ENCODE measurements around the gene ARHGAP22. TPM values are rescaled to one million over a fixed set of nuclear protein-coding genes. Genes with fewer than 3 reads are reported as not detected.

Gene ARHGAP22
- polyA plus RNA-seq, 1 donor = 1.3 TPM

DNA sequence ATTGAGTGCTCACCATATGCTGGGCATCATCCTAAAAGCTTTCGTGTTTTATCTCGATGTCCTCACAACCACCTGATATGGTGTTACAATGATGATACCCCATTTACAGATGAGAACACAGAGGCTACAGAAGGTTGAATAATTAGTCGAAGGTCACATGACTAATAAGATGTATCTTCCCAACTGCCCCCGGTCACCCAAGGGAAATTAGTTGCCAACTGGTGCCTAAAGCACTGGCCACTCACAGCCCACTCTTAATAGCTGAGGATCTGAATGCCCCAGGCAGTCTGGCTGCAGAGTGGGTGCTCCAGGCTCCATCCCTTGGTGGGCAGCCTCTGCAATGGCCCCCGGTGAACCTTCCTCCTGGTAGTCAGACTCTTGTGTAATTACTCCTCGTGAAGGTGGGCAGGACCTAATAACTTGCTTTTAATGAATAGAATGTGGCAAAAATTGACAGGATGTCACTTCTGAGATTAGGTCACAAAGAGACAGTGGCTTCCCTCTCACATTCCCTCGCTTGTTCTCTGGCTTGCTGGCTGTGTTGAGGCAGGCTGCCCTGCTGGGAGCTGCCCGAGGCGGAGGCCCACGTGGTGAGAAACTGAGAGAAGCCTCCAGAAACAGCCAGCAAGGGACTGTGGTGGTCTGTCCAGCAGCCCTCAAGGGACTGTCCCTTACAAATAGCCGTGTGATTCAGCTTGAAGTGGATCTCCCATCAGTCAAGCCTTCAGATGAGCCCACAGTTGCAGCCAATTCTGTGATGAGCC, 109.4 kb downstream of the ARHGAP22 start:
- no peak for DNase-seq

- no peak for DNase-seq
These were observed 110.3 kb downstream of the ARHGAP22 start for GRCh38 chr10:48494611-48495010.

GRCh38 chr10:48494073-48494472, 110.8 kb downstream of the ARHGAP22 start:
- no peak for DNase-seq

GRCh38 chr10:48493083-48493871, 111.6 kb downstream of the ARHGAP22 start:
- no peak for DNase-seq

DNA sequence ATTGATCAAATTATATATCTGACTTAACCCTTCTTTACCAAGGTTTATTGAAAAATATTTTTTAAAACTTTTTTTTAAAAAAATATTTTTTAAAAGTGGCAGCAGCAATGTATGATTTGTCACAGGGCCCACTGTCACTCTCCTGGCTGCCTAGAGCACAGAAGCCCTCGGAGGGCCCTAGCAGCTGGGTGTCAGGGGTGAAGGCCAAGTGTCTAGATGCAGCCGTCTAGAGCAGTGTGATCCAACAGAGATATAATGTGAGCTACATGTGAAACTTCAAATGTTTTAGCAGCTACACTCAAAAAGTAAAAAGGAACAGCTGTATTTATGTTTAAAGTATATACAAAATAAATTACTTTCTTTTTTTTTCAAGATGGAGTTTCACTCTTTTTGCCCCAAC, 112.7 kb downstream of the ARHGAP22 start:
- no peak for DNase-seq

DNA sequence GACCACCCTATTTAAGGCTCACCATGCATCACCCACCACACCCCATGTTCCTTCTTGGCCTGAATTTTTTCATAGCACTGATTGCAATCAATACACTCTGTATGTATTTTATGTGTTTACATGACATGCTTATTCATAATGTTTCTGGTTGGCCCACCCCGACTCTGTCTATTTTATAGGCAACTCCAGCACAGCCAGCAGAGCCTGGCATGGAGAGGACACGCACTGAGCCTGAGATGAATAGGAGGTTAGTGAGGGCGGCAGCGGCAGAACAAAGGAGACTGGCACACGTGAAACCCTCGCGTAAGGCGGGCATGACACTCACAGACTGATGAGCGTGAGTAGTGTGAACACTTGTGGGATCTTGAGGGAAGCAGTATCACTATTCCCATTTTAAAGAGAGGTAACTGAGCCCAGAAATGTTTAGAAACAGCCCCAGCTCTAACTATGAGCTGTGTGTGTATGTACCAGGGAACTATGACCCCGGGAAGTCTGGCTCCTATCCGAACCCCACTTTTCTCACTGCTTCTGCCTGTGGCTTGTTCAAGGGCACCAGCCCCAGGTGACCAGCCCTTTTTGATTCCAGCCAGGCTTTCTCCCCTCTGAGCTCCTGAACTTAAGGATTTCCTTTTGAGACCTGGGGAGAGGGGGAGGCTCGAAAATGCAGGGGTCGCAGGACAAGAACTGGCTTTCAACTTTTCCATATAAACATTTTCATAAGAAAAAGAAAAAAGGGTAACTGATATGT, 113.3 kb downstream of the ARHGAP22 start:
- no peak for DNase-seq

DNA sequence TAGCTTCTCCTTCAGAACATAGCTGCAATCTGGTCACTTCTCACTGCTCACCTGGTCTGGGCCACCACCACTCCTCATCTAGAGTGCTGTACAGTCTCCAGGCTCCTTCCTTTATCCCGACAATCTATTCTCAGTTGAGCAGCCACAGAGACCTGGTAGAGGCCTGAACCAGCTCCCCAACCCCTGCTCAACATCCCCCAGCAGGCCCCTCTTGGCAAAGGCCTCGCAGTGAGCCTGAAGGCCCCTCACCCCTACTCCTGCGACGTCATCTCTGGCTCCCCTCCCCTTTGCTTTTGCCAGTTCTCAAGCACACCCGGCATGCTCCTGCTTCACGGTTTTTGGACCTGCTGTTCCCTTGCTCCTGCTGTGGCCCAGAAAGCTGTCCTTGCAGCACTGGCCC, 113.9 kb downstream of the ARHGAP22 start:
- no peak for DNase-seq

- no peak for DNase-seq
These were observed 114.3 kb downstream of the ARHGAP22 start for GRCh38 chr10:48490571-48490940.

GRCh38 chr10:48489099-48489498, 115.8 kb downstream of the ARHGAP22 start:
- no peak for DNase-seq

GRCh38 chr10:48487244-48487643, 117.6 kb downstream of the ARHGAP22 start:
- no peak for DNase-seq

- no peak for DNase-seq
These were observed 119.2 kb downstream of the ARHGAP22 start for GRCh38 chr10:48485711-48486110.

DNA sequence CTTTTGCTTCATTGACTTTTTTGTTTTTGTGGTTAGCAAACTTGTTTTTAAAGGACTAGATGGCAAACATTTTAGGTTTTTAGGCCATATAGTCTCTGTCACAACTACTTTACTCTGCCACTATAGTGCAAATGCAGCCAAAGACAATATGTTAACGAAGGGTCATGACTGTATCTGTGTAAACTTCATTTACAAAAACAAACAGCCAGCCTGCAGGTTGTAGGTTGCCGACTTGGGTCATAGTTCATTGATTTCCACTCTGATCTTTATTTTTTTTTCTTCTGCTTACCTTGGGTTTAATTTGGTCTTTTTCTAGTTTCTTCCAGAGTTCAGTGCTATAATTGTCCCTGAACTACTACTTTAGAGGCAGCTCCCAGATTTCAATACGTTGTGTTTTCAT, 120.0 kb downstream of the ARHGAP22 start:
- DNase-seq = no peak

DNA sequence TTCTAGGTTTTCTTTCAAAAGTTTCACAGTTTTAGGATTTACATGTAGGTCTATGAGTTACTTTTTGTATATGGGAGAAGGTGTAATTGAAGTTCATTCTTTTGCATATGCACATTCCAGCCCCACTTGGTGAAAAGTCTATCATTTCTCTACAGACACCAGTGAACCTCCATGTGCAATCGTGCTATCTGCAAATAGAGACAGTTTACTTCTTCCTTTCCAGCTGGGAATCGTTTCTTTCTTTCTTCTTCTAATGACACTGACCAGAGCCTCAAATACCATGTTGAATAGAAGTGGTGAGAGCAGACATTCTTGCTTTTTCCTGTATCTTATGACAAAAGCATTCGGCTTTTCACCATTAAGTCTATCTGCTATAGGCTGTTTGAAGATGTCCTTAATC, 122.7 kb downstream of the ARHGAP22 start:
- no peak for DNase-seq

GRCh38 chr10:48481385-48481784, 123.5 kb downstream of the ARHGAP22 start:
- no peak for DNase-seq

DNA sequence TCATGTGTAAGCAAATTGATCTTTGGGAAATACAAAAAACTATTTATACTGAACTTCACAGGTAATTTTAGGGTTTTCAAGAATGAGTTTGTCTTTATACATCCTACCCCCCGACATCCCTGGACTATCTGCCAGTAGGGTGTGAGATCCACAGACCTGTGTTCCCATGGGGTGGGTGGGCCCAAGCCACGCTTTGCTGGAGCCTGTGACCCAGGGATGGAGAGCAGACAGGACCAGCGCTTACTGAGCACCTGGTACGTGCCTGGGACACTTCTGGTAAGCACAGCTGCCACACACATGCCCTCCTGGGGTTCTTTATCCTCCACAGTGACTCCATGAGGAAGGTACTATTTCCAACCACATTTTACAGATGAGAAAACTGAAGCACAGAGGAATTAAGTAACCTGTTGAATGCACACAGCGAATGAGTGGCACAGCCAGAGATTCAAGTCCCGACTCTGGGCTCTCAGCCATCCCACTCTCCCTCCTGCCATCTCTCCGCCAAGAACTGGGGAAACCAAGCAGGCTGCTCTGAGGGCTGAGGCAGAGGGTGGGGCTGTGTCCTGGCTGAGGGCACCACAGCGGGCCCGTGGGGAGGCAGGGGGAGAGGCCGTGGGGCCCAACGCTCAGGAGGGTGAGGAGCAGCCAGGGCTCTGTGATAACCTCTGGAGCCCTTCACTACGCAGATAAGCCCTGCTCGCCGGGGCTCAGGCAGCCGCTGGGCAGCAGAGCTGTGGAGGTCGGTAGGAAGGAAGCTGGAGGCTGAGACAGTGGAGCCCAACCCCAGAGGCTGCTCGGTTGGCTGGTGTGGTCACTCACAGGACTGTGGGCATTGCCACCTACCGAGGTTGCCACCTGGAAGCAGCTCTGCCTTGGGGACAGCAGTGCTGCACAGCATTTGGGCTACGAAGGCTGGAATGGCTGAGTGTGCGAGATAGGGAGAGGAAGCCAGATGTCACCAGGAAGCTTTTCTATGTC, 124.2 kb downstream of the ARHGAP22 start:
- no peak for DNase-seq

- DNase-seq = no peak
These were observed 125.7 kb downstream of the ARHGAP22 start for GRCh38 chr10:48478980-48479811.

- no peak for DNase-seq
These were observed 126.4 kb downstream of the ARHGAP22 start for GRCh38 chr10:48478469-48478868.

DNA sequence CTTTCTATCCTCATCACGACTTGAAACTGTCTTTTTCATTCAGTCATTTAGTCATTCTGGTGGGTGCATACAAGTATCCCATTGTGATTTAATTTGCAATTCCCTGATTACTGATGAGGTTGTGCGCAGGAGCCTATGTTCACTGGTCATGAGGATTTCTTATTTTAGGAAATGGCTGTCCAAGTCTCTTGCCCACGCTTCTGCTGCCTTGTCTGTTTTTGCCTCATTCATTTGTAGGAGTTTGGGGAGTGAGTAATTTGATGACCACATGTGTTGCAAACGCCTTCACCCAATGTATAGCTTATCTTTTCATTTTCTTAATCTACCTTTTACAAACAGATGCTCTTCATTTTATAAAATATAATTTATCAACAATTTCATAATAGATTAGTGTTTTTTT, 127.3 kb downstream of the ARHGAP22 start:
- DNase-seq = no peak

DNA sequence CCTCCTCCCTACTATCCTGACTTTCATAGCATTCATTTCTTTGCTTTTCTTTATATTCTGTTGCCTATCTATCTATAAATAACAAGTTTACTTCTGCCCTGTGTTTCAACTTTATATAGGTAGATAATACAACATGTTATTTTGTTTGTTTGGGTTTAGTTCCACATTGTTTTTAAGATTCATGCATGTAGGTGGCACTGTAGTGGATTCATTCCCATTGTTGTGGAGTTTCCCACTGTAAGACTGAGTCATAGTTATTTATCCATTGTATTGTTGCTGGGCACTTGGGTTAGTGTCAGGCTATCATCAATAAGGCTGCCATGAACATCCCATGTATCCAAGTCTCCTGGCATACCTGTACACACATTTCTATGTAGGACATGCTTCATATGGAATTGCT, 127.7 kb downstream of the ARHGAP22 start:
- DNase-seq = no peak

DNA sequence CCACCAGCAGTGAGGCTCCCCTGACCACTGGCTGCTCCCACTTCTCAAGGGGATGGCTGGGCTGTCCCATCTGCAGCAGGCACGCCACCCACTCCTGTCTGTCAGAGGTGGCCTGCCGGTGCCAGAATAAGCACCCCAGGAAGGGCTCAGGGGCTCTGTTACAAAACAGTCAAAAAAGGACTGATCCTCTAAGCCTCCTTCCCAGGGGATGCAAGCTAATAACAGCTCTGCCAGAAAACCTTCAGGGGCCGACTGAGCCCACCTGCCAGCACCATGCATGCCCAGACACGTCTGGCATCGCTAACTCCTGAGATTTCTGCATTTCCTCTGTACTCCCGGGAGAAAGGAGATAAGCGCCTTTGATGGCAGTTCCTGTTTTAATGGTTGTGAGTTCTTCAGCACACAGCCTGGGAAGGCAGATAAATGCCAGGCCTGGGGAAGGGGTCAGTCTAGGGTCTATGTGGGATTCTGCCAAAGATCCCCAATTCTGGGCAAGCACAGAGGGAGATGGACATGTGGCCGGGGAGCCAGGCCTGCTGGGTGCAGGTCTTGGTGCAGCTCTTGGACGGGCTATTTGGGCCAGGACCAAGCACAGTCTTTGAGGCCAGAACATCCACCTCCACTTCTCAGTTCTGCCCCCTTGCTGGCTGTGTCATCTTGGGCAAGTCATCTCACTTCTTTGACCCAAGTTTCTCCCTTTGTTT, 128.4 kb downstream of the ARHGAP22 start:
- DNase-seq = no peak

DNA sequence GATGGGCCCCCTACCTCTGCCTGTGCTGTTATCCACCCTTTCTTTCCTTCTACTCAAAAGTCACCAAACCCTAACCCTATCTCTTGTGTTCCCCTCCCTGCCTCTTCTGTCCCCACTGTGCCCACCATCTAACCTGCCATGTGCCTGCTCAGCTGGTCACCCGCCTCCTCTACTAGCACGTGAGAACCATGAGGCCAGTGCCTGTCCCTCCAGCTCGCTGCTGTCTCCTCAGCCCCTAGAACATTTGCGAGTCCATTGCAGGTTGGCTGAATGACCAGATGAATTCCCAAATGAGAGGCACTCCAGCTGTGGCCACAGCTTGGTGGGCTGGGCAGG, 129.0 kb downstream of the ARHGAP22 start:
- no peak for DNase-seq

Measured in hindlimb muscle (tissue), 1 donor.